Astrocyte of the spinal cord (primary cell): Measurements from ENCODE around the gene COL23A1.

Source experiments
- DNase-seq: peaks from one replicate; pipeline ENCODE4 v3.0.0; 2011; ENCODE audit warnings: low read depth, low spot score
- H3K4me3 ChIP-seq: 2 replicates; pipeline ENCODE4 v1.5.1; 2011; ENCODE audit warnings: low read depth, mild to moderate bottlenecking, low read length, moderate library complexity
- in situ Hi-C: cut with HindIII; loops from 2 replicates; pipeline ENCODE4 v1.10.0; 2017; ENCODE audit warnings: low sequenced_read_pairs
- TF ChIP-seq, protein P1 (sequence below): IDR thresholded peaks from 2 replicates; pipeline ENCODE4 v1.5.1; 2012; ENCODE audit warnings: low read depth, mild to moderate bottlenecking, low read length, inconsistent platforms

The COL23A1 gene

DNA sequence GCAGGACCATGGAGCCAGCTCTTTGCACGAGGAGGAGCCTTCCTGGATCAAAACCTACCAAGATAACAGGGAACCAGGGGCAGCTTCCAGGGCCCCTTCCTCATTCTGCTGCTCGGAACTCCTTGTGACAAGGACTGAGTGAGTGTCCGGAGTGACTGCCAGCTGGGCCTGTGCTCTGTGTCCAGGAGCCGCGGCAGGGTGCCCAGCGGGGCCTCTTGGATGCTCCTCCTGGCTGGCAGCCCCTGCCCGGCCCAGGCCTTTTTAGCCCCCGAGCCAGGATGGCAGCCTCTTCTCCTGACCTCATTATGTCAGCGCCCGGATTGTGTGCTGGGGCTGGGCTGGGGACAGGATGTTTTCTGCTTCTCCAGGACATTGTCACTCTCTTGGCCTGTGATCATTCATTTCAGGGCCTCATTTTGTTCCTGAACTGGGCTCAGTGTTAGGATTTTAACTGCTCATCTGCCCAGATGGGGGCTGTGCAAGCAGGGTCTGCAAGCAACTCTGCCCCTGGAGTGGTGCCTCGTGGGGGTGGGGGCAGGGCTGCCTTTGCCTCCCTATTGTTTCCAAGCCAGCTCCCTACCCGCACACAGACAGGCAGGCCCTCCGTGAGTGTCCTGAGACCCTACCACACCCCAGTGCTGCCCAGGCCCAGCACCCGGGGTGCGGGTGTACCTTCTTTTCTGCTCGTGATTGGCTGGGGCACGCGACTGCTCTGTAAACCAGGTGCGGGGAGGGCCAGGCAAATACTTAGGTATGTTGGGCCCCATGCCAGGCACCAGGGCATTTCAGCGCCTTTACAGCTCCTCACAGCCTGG lies 161.6 kb downstream of the COL23A1 start:
- in situ Hi-C loops: no loop called here
- no peak for DNase-seq
- TF ChIP-seq, protein P1, sequence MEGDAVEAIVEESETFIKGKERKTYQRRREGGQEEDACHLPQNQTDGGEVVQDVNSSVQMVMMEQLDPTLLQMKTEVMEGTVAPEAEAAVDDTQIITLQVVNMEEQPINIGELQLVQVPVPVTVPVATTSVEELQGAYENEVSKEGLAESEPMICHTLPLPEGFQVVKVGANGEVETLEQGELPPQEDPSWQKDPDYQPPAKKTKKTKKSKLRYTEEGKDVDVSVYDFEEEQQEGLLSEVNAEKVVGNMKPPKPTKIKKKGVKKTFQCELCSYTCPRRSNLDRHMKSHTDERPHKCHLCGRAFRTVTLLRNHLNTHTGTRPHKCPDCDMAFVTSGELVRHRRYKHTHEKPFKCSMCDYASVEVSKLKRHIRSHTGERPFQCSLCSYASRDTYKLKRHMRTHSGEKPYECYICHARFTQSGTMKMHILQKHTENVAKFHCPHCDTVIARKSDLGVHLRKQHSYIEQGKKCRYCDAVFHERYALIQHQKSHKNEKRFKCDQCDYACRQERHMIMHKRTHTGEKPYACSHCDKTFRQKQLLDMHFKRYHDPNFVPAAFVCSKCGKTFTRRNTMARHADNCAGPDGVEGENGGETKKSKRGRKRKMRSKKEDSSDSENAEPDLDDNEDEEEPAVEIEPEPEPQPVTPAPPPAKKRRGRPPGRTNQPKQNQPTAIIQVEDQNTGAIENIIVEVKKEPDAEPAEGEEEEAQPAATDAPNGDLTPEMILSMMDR: no peak
- no peak overlapping the region for H3K4me3 ChIP-seq

- no peak for DNase-seq
- in situ Hi-C loops: no loop called here
- H3K4me3 ChIP-seq: no peak overlapping the region
- TF ChIP-seq, protein P1: no peak
Observed at GRCh38 chr5:178427576-178428197, 162.5 kb downstream of the COL23A1 start.

- TF ChIP-seq, protein P1: no peak
- DNase-seq: no peak
- H3K4me3 ChIP-seq: no peak overlapping the region
- in situ Hi-C loops: no loop called here
Observed at GRCh38 chr5:178426326-178427130, 163.7 kb downstream of the COL23A1 start.

GRCh38 chr5:178425621-178426068 lies 164.5 kb downstream of the COL23A1 start:
- TF ChIP-seq, protein P1: no peak
- in situ Hi-C loops: no loop called here

DNA sequence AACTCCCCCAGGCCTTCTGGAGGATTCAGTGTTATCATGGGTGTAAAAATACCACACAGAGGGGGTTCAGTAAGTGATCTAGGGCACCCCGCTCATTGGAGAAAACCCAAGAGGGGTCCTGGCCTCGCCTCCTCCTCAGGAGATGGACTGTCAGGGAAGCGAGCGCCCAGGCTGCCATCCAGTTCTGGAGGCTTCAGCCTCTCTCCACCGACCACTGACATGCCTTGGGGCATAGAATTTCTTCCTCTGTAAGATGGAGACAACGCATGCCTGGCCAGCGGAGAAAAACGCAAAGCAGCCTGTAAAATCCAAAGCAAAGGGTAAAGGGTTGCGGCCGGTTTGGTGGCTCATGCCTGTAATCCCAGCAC lies 165.4 kb downstream of the COL23A1 start:
- TF ChIP-seq, protein P1: no peak
- DNase-seq: no peak
- in situ Hi-C loops: no loop called here
- no peak overlapping the region for H3K4me3 ChIP-seq

More at GRCh38 chr5:178425621-178426068, 164.5 kb downstream of the COL23A1 start:
- H3K4me3 ChIP-seq: no peak overlapping the region
- no peak for DNase-seq
